HL-60/S4 treated with retinoic acid at 250 ng/mL for 4 days and 3 days (cell line): ENCODE data around the gene SPATA1.
"Not testable (repeated sequence)": the region's sequence is repeated elsewhere in the genome, so short reads cannot be mapped to it uniquely, and the experiment has no call there.

Source experiments
- in situ Hi-C: fragments of 300-500 bp; cut with MboI; formaldehyde crosslinking; loops from 2 replicates; pipeline ENCODE4 v1.7.0; 2022; ENCODE audit warnings: low sequenced_read_pairs

Gene SPATA1

DNA sequence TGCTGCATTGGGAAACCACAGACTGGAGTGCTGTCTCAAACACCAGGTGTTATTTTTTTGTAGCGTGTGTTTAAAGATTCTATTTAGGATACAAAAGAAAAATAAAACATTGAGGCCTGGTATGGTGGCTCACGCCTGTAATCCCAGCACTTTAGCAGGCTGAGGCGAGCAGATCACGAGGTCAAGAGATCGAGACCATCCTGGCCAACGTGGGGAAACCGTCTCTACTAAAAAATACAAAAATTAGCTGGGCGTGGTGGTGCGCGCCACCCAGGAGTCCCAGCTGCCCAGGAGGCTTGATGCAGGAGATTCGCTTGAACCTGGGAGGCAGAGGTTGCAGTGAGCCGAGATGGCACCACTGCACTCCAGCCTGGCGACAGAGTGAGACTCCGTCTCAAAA lies 1.7 kb downstream of the SPATA1 start:
- in situ Hi-C loops, result not testable (repeated sequence)

DNA sequence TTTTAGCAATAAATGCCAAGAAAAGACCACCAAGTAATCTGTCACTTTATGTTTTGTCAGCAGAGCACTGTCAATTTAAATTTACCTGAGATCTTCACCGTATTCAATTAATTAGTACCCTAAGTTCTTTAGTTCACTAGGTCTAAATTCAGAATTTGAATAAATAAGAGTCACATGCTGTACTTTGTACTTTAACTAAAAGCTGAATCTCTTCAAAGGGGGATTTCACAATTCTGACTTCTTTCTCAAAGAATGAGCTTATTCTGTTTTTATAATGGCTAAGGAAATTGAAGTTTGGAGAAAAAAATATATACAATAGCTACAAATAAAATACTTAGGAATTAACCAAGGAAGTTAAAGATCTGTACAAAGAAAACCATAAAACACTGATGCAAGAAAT lies 2.3 kb downstream of the SPATA1 start:
- in situ Hi-C loops, result no loop called here

DNA sequence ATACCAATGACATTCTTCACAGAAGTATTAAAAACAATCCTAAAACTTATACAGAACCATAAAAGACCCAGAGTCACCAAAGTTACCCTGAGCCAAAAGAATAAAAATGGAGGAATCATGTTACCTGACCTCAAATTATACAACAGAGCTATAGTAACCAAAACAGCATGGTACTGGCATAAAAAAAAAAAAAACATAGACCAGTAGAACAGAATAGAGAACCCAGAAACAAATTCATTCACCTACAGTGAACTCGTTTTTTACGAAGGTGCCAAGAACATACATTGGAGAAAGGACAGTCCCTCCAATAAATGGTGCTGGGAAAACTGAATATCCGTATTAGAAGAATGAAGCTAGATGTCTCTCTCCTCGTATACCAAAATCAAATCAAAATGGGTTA lies 2.8 kb downstream of the SPATA1 start:
- in situ Hi-C loops, result no loop called here

- in situ Hi-C loops, result no loop called here
Observed at GRCh38 chr1:84510165-84510564, 4.0 kb downstream of the SPATA1 start.

DNA sequence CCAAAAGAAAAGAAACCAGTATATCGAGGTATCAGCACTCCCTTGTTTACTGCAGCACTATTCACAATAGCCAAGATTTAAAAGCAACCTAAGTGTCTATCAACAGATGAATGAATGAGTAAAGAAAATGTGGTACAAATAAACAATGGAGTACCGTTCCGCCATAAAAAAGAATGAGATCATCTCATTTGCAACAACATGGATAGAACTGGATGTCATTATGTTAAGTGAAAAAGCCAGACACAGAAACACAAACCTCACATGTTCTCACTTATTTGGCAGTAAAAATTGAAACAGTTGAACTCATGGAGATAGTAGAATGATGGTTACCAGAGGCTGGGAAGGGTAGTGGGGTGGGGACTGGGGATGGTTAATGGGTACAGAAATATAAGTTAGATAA lies 4.5 kb downstream of the SPATA1 start:
- in situ Hi-C loops, result no loop called here

- in situ Hi-C loops, result no loop called here
Observed at GRCh38 chr1:84524590-84524989, 18.4 kb downstream of the SPATA1 start.

DNA sequence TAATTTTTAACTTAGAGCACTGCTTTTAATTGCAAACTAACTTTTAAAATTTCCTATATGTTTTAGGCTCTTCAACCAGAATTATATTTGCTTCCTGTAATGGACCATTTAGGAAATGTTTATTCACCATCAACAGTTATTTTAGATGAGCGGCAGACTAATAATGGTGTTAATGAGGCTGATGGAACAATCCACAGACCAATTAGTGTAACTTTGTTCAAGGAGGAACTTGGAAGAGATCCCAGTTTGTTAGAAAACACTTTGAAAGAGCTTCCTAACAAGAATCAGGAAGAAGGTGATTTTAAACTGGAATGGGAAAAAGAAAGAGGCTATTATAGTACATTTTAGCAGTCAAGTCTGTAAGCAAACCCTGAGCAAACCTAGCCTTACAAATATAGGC lies 19.6 kb downstream of the SPATA1 start:
- in situ Hi-C loops, result no loop called here

DNA sequence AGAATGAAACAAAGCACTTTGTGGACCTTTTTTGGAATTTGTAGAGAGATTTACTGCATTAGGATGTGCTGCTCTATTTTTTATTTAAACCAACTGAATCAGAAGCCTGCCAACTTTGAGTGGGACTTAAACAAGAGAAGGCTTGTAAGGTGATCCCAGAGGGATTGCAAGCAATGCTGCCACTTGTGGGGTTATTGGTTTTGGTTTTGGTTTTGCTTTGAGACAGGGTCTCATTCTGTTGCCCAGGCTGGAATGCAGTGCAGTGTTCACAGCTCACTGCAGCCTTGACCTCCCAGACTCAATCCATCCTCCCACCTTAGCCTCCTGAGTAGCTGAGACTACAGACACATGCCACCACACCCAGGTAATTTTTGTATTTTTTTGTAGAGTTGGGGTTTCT lies 32.4 kb downstream of the SPATA1 start:
- in situ Hi-C loops, result no loop called here

GRCh38 chr1:84539972-84540371 lies 33.8 kb downstream of the SPATA1 start:
- in situ Hi-C loops, result no loop called here

GRCh38 chr1:84540759-84541158 lies 34.6 kb downstream of the SPATA1 start:
- in situ Hi-C loops, result no loop called here

DNA sequence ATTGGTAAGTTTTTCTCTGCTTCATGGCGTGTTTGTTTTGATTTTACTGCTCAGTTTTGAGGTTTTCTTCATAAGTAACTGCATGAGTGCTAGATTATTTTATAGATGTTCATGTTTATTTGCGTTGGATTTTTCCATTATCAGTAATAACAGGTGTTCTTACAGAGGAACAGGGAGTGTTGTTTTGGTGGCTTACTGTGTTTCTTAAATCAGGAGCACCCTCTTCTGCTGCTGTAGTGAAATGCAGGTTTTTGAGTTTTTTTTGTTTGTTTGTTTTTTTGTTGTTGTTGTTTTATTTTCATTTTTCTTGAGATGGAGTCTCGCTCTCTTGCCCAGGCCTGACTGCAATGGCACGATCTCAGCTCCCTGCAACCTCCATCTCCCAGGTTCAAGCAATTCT lies 35.5 kb downstream of the SPATA1 start:
- in situ Hi-C loops, result no loop called here

GRCh38 chr1:84550826-84551225 lies 44.6 kb downstream of the SPATA1 start:
- in situ Hi-C loops, result no loop called here

DNA sequence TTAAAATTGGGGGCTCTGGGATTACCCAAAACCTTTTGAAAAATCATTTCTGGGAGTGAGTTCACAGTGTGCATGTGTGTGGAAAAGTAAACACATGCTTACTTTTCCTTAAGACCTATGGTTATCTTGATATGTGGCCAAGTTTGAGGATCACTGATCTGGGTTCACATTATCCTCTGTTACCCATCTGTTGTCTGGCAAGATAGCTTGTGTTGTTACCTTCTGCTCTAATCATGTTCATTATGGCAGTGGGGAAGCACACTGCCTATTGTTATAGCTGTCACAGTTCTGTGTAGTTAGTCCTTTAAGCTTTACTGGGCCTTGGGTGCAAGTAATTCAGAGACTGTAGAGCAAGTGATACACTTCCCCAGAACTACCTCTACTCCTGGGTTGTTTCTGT lies 63.0 kb downstream of the SPATA1 start:
- in situ Hi-C loops, result no loop called here

- in situ Hi-C loops, result no loop called here
Observed at GRCh38 chr1:84570436-84571149, 64.4 kb downstream of the SPATA1 start.

- in situ Hi-C loops, result no loop called here
Observed at GRCh38 chr1:84571150-84571535, 65.0 kb downstream of the SPATA1 start.

GRCh38 chr1:84573481-84573966 lies 67.3 kb downstream of the SPATA1 start:
- in situ Hi-C loops, result no loop called here

DNA sequence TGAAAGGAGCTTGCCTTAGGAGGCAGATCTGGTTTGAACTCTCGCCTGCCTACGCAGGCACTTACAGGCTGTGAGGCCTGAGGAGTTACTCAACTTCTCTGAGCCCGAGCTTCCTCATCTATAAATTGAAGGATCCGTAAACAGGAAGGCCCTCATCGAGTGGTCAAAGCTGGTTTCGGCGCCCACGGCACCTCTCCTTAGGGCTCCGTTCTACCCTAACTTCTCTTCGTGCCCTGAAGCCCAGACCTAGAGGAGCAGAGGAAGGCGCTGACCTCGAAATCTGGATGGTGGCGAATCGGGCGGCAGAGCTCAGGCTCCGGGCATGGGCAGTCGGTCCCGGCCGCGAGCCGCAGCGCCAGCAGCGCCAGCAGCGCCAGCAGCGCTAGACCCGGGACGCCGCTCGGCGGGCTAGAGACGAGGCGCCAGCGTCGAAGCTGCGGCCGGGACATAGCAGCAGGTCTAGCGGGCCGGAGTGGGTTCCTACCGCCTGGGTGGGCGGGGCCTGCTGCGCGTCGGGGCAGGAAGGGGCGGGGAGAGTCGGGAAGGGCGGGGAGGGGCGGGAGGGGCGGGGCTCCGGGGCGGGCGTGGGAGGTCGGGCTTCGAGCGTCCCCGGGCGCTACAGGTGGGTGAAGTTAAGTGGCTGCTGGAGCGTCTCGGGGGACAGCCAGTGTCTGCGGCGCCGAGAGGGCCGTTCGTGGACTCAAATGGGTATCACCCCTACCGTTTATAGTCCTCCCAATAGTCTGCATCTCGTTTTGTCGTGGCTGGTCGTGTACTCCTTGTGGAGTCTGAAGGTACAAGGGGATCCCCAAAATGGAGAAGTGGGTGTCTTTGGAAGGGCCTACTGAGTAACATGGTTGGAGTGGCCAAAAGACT lies 68.0 kb downstream of the SPATA1 start, which contains the start of gene CTBS:
Gene CTBS (minus strand): TSS at position 474 of the 876 bp plus-strand sequence. CDS start 25 bp downstream, at position 449.
- in situ Hi-C loops, result no loop called here

DNA sequence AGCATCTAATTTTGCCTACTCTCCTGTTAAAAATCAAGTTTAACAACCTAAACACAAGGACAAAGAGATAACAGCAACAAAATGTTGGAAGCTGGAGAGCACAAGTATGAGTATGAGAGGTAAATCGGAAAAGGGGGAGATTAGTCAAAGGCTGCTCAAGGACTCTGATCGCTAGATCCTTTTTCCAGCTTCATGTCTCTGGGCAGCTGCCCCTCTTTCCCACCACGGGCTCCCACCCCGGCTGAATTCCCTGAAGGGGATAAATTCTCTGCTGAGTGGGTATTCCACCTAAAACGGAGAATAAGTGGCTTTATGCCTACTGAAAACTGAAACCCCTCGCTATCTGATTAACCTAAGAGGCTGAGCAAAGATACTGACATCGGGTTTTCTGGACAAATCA lies 68.8 kb downstream of the SPATA1 start:
- in situ Hi-C loops, result no loop called here

- in situ Hi-C loops, result no loop called here
Observed at GRCh38 chr1:84581648-84582047, 75.5 kb downstream of the SPATA1 start.

DNA sequence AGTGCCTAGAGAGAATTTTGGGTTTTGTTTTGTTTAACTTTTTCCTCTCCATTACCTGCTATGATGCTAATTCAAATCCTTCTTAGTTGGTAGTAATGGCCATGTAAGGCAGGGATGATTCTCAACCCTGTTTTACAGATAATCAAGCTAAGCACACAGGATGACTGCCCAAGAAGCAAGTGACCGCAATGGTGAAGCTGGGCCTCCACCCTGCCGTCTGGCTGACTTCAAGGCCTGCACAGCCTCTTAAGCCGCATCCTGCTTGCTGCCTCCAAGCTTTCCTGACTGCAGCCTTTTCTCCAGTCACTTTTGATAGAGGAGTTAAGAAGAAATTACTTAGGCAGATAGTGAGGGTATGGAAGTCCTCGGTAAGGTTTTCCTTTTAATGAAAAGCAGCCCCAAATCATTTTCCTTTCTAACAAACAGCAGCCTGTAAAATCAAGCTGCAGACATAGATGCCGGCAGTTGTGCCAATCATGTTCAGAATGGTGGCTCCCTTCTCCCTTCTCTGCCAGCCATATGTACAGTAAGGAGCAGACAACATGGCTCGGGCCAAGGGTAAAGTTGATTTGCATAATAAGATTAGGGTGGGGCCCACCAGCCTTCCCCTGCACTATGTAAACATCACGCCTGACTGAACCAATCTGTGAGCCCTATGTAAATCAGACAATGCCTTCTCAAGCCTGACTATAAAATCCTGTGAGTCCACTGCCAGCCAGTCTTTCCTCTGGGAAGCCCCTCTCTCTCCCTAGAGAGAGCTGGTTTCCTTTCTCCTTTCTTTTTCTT lies 76.8 kb downstream of the SPATA1 start:
- in situ Hi-C loops, result no loop called here

DNA sequence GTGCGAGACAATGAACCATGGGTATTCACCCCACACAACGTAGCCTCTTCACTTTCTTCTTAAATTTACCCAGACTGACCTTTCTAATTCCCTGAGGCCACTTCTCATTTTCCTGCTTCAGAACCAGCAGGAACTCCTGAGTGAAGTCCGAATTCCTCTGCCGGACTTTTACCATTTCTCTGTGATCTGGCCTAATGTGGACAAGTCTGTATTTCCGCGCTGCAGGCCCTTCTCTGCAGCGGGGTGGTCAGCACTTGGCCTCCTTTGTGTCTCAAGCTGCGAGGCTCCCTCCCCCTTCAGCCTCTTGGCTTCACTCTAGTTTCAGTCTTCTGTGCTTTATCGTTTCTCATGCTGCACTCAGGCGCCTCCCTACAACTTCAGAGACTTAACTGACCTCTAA lies 77.5 kb downstream of the SPATA1 start:
- in situ Hi-C loops, result no loop called here
